Aorta (tissue), 5 donors: ENCODE results near the gene DAZAP1. TPM values are rescaled to one million over a fixed set of nuclear protein-coding genes. Genes with fewer than 3 reads are reported as not detected.
"Not testable (repeated sequence)": the region's sequence is repeated elsewhere in the genome, so short reads cannot be mapped to it uniquely, and the experiment has no call there.

Experiments used
- ATAC-seq: fragments of 200-7000 bp; cut with Tn5 transposase; one replicate; pipeline ENCODE4 v1.9.1; 2022; ENCODE audit warnings: moderate library complexity; ENCODE audit not compliant: low FRiP score
- DNase-seq, 2 donors: peaks; one replicate each; pipeline ENCODE4 v3.0.0-alpha.2; 2020
- H3K27ac ChIP-seq, 2 donors: one replicate each; pipeline ENCODE4 v1.5.1; 2013; ENCODE audit warnings: low read length in 2 of 2, mild to moderate bottlenecking in 2 of 2, moderate library complexity in 2 of 2, control low read depth in 1 of 2, inconsistent platforms in 1 of 2, low read depth in 1 of 2
- H3K27me3 ChIP-seq, 2 donors: one replicate each; pipeline ENCODE4 v1.6.1; 2013; ENCODE audit warnings: control low read depth in 1 of 2, low read length in 1 of 2, mild to moderate bottlenecking in 1 of 2, moderate library complexity in 1 of 2; ENCODE audit not compliant: insufficient read depth in 2 of 2, control insufficient read depth in 1 of 2
- H3K36me3 ChIP-seq, 2 donors: one replicate each; pipeline ENCODE4 v1.6.1; 2013; ENCODE audit warnings: control low read depth in 1 of 2, low read length in 1 of 2, mild to moderate bottlenecking in 1 of 2; ENCODE audit not compliant: insufficient read depth in 2 of 2, control insufficient read depth in 1 of 2
- H3K4me1 ChIP-seq, 2 donors: one replicate each; pipeline ENCODE4 v1.6.1; 2013; ENCODE audit warnings: low read length in 2 of 2, control low read depth in 1 of 2, mild to moderate bottlenecking in 1 of 2, moderate library complexity in 1 of 2; ENCODE audit not compliant: insufficient read depth in 2 of 2, control insufficient read depth in 1 of 2
- H3K4me3 ChIP-seq, 2 donors: one replicate each; pipeline ENCODE4 v1.5.1; 2013; ENCODE audit warnings: low read length in 2 of 2, control low read depth in 1 of 2, mild to moderate bottlenecking in 1 of 2
- H3K9me3 ChIP-seq: one replicate; pipeline ENCODE4 v1.6.1; 2013; ENCODE audit warnings: mild to moderate bottlenecking, low read length; ENCODE audit not compliant: control insufficient read depth
- WGBS, 2 donors: extraction: QIAGEN DNeasy Blood & Tissue Kit; methylation state at CpG; one replicate each; pipeline ENCODE4 v1.1.7; 2013; 5-methylcytosine and 5-hydroxymethylcytosine counted together
- intact Hi-C, 2 donors: fragments of 100-400 bp; cut with DNase I; formaldehyde crosslinking; loops; one replicate each; pipeline versions ENCODE4 v1.14.2 to v1.15.0; 2022
- polyA plus RNA-seq, 2 donors: library from polyadenylated mRNA; stranded (reverse); fragments of 200-250 nt; gene quantifications; one replicate each; pipeline ENCODE4 v1.2.3, GENCODE V29; 2013
- total RNA-seq, 2 donors: library from RNA; stranded (reverse); fragmentation: NEBNext Ultra II Directional; extraction: Animal tissue kit (Norgen Biotek cat#: 25700); gene quantifications; one replicate each; pipeline ENCODE4 v1.2.1, GENCODE V29; 2021
- donor health status: healthy with polysubstance abuse.
- donor health status: Bipolar disorder and iron deficiency.
- donor health status: DM: no; HTN: no; CAD: no.
- donor health status: DM: no; HTN: no; CAD: no.
- donor health status: DM: yes; HTN: yes; CAD: no.

The DAZAP1 gene
- total and polyA plus RNA-seq, 4 donors, result 44.8 to 79.0 (median 76.5) TPM

- Histone ChIP-seq H3K4me1 (no peaks in the 10 kb centered on the region), H3K27me3 (no peaks in the 10 kb centered on the region), H3K36me3 (no peaks in the 10 kb centered on the region), H3K9me3 (no peaks in the 10 kb centered on the region), H3K4me3 (no peak overlapping the region), H3K27ac (no peak overlapping the region)
- no peak for DNase-seq
- WGBS, 2 donors, result 84 to 87% methylated on average over 21 of the region's 21 CpGs
- intact Hi-C loops, result no loop called here
- ATAC-seq, result no peak
These were observed 11.8 kb downstream of the DAZAP1 start for GRCh38 chr19:1418951-1419738.

- ATAC-seq, H3K27ac ChIP-seq, H3K4me3 ChIP-seq, DNase-seq, H3K36me3 ChIP-seq, H3K9me3 ChIP-seq, intact Hi-C loops, H3K27me3 ChIP-seq, H3K4me1 ChIP-seq: not testable (repeated sequence)
- 95 to 96% methylated on average over 22 to 32 of the region's 43 CpGs for WGBS, 2 donors
These were observed 12.7 kb downstream of the DAZAP1 start for GRCh38 chr19:1420085-1420484.

DNA sequence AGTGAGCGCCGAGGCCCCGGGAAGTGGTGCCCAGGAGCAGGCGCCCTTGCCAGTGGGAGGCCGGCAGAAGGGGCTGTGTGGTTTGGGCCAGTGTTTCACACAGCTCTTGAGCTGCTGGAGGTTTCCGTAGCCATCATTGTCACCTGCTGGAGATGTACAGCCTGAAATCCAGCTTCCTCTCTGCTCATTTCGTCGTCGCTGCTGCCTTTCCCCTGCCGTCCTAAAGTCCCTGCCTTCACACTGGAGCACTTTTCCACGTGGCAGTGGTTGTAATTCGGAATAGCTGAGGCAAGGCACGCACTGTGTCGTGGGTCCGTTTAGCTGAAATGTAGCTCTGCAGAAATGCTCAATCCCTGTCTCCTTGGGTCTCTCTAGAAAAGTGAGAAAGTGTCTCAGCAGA is 13.2 kb downstream of the DAZAP1 start:
- ATAC-seq (no peak), DNase-seq (no peak)
- no peak overlapping the region for H3K4me3 ChIP-seq
- 88 to 90% methylated on average over 15 of the region's 15 CpGs for WGBS, 2 donors
- H3K4me1 ChIP-seq, result no peaks in the 10 kb centered on the region
- H3K27me3 ChIP-seq, result no peaks in the 10 kb centered on the region
- no peaks in the 10 kb centered on the region for H3K9me3 ChIP-seq
- no peaks in the 10 kb centered on the region for H3K36me3 ChIP-seq
- no peak overlapping the region for H3K27ac ChIP-seq
- intact Hi-C loops, result no loop called here

- no peaks in the 10 kb centered on the region for H3K36me3 ChIP-seq
- H3K27me3 ChIP-seq, result no peaks in the 10 kb centered on the region
- H3K27ac ChIP-seq, result no peak overlapping the region
- no peak for DNase-seq
- intact Hi-C loops, result no loop called here
- 92% methylated on average over 36 to 37 of the region's 37 CpGs for WGBS, 2 donors
- H3K4me1 ChIP-seq, result no peaks in the 10 kb centered on the region
- peak; percentile 3 for ATAC-seq
- H3K9me3 ChIP-seq, result no peaks in the 10 kb centered on the region
- H3K4me3 ChIP-seq, result no peak overlapping the region
These were observed 14.0 kb downstream of the DAZAP1 start for GRCh38 chr19:1421218-1421957.

DNA sequence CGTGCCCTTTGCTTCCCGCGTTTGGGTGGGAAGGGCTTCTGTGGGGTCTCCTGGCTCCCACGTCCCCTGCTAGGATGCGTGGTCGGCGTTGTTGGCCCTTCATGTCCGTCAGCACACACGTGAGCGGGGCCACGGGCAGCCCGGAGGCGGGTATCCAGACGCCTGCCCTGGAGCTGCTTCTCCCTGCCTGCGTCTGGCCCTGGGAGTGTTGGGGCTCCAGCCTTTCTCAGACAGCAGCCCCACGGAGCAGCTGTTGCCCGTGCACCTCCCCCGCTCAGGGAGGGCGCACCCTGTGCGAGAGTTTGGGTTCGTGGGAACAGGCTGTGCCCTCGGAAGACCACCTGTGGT is 14.5 kb downstream of the DAZAP1 start:
- ATAC-seq (no peak), DNase-seq (no peak)
- Histone ChIP-seq H3K4me3 (no peak overlapping the region), H3K9me3 (no peaks in the 10 kb centered on the region), H3K27me3 (no peaks in the 10 kb centered on the region), H3K36me3 (no peaks in the 10 kb centered on the region), H3K4me1 (no peaks in the 10 kb centered on the region), H3K27ac (no peak overlapping the region)
- 77 to 81% methylated on average over 22 of the region's 22 CpGs for WGBS, 2 donors
- intact Hi-C loops, result no loop called here

- ATAC-seq (no peak), DNase-seq (no peak)
- Histone ChIP-seq H3K27me3 (no peaks in the 10 kb centered on the region), H3K4me3 (no peak overlapping the region), H3K36me3 (no peaks in the 10 kb centered on the region), H3K9me3 (no peaks in the 10 kb centered on the region), H3K27ac (no peak overlapping the region), H3K4me1 (no peaks in the 10 kb centered on the region)
- 75 to 78% methylated on average over 16 of the region's 16 CpGs for WGBS, 2 donors
- intact Hi-C loops, result no loop called here
These were observed 15.0 kb downstream of the DAZAP1 start for GRCh38 chr19:1422360-1422759.

DNA sequence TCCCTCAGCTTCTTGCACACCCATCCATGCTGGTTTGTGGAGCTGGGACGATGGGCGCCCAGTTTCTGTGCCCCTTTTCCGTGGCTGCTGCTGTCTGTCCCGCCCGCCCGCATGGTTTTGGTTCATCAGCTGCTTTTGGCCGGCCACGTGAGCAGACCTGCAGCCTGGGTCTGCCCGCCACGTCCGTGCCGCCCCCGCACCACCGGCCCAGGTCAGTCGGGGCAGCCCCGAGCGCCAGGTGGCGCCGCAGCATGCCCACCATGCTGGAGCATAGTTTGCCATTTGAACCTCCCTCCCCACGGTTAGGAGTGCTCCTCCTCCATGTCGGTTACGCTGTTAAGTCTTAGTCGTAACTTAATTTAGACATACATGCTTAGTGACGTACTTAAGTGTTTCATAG is 15.6 kb downstream of the DAZAP1 start:
- no peak for DNase-seq
- intact Hi-C loops, result no loop called here
- Histone ChIP-seq H3K9me3 (no peaks in the 10 kb centered on the region), H3K36me3 (no peaks in the 10 kb centered on the region), H3K4me3 (no peak overlapping the region), H3K27me3 (no peaks in the 10 kb centered on the region), H3K4me1 (no peaks in the 10 kb centered on the region), H3K27ac (no peak overlapping the region)
- no peak for ATAC-seq
- WGBS, 2 donors, result 88 to 89% methylated on average over 23 to 24 of the region's 24 CpGs

DNA sequence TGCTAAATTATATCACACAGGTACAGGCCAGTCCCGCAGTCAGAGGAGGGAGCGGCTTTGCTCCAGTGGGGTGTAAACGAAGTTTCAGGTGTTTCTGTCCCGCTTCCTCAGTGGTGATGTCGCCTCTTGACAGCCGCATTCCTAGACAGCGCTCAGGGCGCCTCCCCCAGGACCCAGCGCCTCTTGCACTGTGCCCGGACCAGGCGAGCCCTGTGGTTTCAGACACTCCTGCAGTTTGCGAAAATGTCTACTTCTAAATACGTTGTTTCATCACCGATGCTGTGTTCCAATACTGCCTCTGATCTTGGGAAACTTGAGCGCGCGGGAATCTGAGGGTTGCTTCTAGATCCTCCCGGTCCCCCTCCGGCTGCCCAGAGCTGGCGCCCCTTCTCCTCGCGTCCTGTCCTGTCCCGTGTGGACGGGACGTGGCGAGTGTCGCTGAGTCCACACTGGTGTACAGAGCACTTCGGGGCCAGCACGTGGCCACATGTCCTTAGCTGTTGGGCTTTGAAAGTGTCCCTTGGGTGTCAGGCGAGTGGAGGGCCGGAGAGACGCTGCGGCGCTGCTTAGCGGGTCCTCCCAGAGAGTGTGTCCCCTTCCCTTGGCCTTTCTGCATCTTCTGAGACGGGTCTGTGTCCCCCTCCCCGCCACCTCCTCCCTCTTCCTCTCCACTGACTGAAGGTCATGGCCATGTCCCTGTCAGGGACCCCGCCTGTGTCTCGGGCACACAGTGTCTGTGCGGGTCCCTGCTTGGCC is 16.2 kb downstream of the DAZAP1 start:
- no peaks in the 10 kb centered on the region for H3K9me3 ChIP-seq
- ATAC-seq (no peak), DNase-seq (no peak)
- no peak overlapping the region for H3K27ac ChIP-seq
- no peaks in the 10 kb centered on the region for H3K27me3 ChIP-seq
- no peaks in the 10 kb centered on the region for H3K36me3 ChIP-seq
- 88 to 90% methylated on average over 40 of the region's 40 CpGs for WGBS, 2 donors
- H3K4me3 ChIP-seq, result no peak overlapping the region
- H3K4me1 ChIP-seq, result no peaks in the 10 kb centered on the region
- intact Hi-C loops, result no loop called here
